Mesenchymal stem cell (in vitro differentiated cells and primary cell): ENCODE results near the gene ARID1B.

Experiments used
- DNase-seq: peaks from one replicate; pipeline ENCODE4 v3.0.0-alpha.2; 2013
- H2AFZ ChIP-seq: one replicate; pipeline ENCODE4 v1.6.1; 2013; ENCODE audit warnings: low read depth, mild to moderate bottlenecking, control low read depth, inconsistent platforms, low read length, moderate library complexity
- H2AK5ac ChIP-seq: 2 replicates; pipeline ENCODE4 v1.6.1; 2013; ENCODE audit warnings: low read length, moderate library complexity, mild to moderate bottlenecking, inconsistent platforms; ENCODE audit not compliant: severe bottlenecking
- H2BK120ac ChIP-seq: one replicate; pipeline ENCODE4 v1.6.1; 2013; ENCODE audit warnings: low read depth, mild to moderate bottlenecking, inconsistent platforms, low read length, moderate library complexity
- H2BK12ac ChIP-seq, 2 experiments: one replicate each; pipeline ENCODE4 v1.6.1; 2013; ENCODE audit warnings: inconsistent platforms in 2 of 2, low read length in 2 of 2, mild to moderate bottlenecking in 2 of 2, moderate library complexity in 2 of 2, control low read depth in 1 of 2
- H2BK15ac ChIP-seq: one replicate; pipeline ENCODE4 v1.6.1; 2013; ENCODE audit warnings: mild to moderate bottlenecking, low read depth, inconsistent platforms; ENCODE audit not compliant: poor library complexity, severe bottlenecking
- H2BK5ac ChIP-seq: 2 replicates; pipeline ENCODE4 v1.6.1; 2013; ENCODE audit warnings: low read depth, mild to moderate bottlenecking, low read length, control low read depth, inconsistent platforms; ENCODE audit not compliant: poor library complexity, severe bottlenecking
- H3K14ac ChIP-seq, 2 experiments: one replicate each; pipeline ENCODE4 v1.6.1; 2013; ENCODE audit warnings: inconsistent platforms in 2 of 2, low read length in 2 of 2, control low read depth in 1 of 2, mild to moderate bottlenecking in 1 of 2, moderate library complexity in 1 of 2
- H3K18ac ChIP-seq, 2 experiments: one replicate each; pipeline ENCODE4 v1.6.1; 2013; ENCODE audit warnings: inconsistent platforms in 2 of 2, low read length in 2 of 2, control low read depth in 1 of 2, low read depth in 1 of 2, mild to moderate bottlenecking in 1 of 2
- H3K23ac ChIP-seq, 2 experiments: one replicate each; pipeline ENCODE4 v1.6.1; 2013; ENCODE audit warnings: inconsistent platforms in 2 of 2, low read length in 2 of 2, mild to moderate bottlenecking in 2 of 2, moderate library complexity in 2 of 2, control low read depth in 1 of 2
- H3K27ac ChIP-seq: 2 replicates; pipeline ENCODE4 v1.5.1; 2013; ENCODE audit warnings: mild to moderate bottlenecking, moderate library complexity, low read length, control low read depth, inconsistent platforms; ENCODE audit not compliant: poor library complexity, severe bottlenecking
- H3K27me3 ChIP-seq, 2 experiments: 2 replicates each; pipeline versions ENCODE4 v1.6.1 to v1.7.0; 2013; ENCODE audit warnings: low read length in 2 of 2, mild to moderate bottlenecking in 2 of 2, moderate library complexity in 2 of 2, control low read depth in 1 of 2, inconsistent platforms in 1 of 2; ENCODE audit not compliant: control insufficient read depth in 1 of 2, insufficient read depth in 1 of 2
- H3K36me3 ChIP-seq, 2 experiments: 2 replicates each; pipeline versions ENCODE4 v1.6.1 to v1.7.0; 2013; ENCODE audit warnings: low read length in 2 of 2, control low read depth in 1 of 2, inconsistent platforms in 1 of 2, low read depth in 1 of 2, mild to moderate bottlenecking in 1 of 2; ENCODE audit not compliant: insufficient read depth in 2 of 2, control insufficient read depth in 1 of 2
- H3K4ac ChIP-seq, 2 experiments: one replicate each; pipeline ENCODE4 v1.6.1; 2013; ENCODE audit warnings: inconsistent platforms in 2 of 2, low read length in 2 of 2, mild to moderate bottlenecking in 2 of 2, moderate library complexity in 2 of 2, control low read depth in 1 of 2, low read depth in 1 of 2
- H3K4me1 ChIP-seq: 2 replicates; pipeline ENCODE4 v1.6.1; 2013; ENCODE audit warnings: low read depth, low read length, control low read depth; ENCODE audit not compliant: control insufficient read depth, insufficient read depth
- H3K4me2 ChIP-seq: 2 replicates; pipeline ENCODE4 v1.6.1; 2013; ENCODE audit warnings: low read length, mild to moderate bottlenecking, inconsistent platforms; ENCODE audit not compliant: poor library complexity, severe bottlenecking
- H3K4me3 ChIP-seq, 2 experiments: 2 replicates each; pipeline versions ENCODE4 v1.5.1 to v1.7.0; 2013; ENCODE audit warnings: low read length in 2 of 2, mild to moderate bottlenecking in 2 of 2, control low read depth in 1 of 2, low read depth in 1 of 2; ENCODE audit not compliant: insufficient read depth in 1 of 2
- H3K79me1 ChIP-seq: replicated peaks from 2 replicates; pipeline ENCODE4 v1.6.1; 2013; ENCODE audit warnings: mild to moderate bottlenecking, control low read depth, low read length, inconsistent platforms; ENCODE audit not compliant: poor library complexity, severe bottlenecking
- H3K9ac ChIP-seq: 2 replicates; pipeline ENCODE4 v1.7.0; 2013; ENCODE audit warnings: mild to moderate bottlenecking, low read length, moderate library complexity
- H3K9me3 ChIP-seq: 2 replicates; pipeline ENCODE4 v1.7.0; 2013; ENCODE audit warnings: mild to moderate bottlenecking, low read length; ENCODE audit not compliant: control insufficient read depth
- H4K8ac ChIP-seq: one replicate; pipeline ENCODE4 v1.6.1; 2013; ENCODE audit warnings: inconsistent platforms, mild to moderate bottlenecking, low read length, moderate library complexity
- H4K91ac ChIP-seq: one replicate; pipeline ENCODE4 v1.6.1; 2013; ENCODE audit warnings: mild to moderate bottlenecking, low read length, inconsistent platforms
- WGBS: methylation state at CpG from one replicate; pipeline ENCODE4 v1.1.7; 2013; ENCODE audit warnings: mixed read lengths; 5-methylcytosine and 5-hydroxymethylcytosine counted together

ARID1B gene

DNA sequence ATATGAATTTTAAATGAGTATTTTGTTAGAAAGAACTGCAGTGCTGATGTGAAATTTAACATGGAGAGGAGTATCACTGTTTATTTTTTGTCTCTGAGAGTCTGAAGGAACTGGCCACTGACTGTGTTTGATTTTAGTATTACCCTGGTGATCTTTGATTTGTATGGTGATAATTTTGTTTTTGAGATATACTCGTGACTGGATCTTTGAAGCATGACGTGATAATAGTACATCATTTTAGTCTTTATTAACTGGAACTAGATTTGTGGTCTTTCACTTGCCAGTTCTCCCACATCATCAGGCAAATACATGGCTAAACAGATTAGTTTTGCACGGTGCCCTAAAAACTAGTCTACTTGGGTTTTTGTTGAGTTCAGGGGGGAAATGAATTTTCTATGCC, 55.5 kb downstream of the ARID1B start:
- no peak for DNase-seq
- no peak overlapping the region for H3K14ac ChIP-seq
- H3K27ac ChIP-seq: no peak overlapping the region

DNA sequence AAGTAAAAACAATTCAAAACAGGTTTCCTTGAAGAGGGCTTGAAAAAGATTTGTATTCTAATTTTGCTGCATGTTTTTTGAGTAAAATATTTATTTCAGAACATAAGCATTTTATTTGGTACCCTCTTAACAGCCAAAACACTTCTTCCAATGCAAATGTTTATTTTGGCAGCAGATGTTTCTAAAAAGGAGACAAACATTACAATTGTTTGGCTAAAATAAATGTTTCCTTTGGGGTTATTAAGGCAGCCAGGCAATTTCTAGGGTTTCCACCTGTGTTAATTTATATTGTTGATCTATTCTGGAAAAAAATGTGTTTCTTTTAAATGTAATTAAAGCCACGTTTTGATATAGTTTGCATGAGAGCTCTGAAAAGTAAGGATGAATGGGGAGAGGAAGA, 56.6 kb downstream of the ARID1B start:
- Histone ChIP-seq H3K9me3 (no peaks in the 10 kb centered on the region), H3K4me3 (no peak overlapping the region), H3K23ac (no peak overlapping the region), H3K27ac (no peak overlapping the region), H3K36me3 (peaks cover 9 to 26% of the 10 kb centered on the region in 2 experiments), H3K4me2 (no peak overlapping the region), H2BK12ac (no peak overlapping the region), H3K9ac (peak overlapping the region; percentile 38), H2AFZ (no peak overlapping the region), H3K4ac (no peak overlapping the region), H2BK5ac (no peak overlapping the region), H3K18ac (no peak overlapping the region), H2BK15ac (no peak overlapping the region), H3K27me3 (no peaks in the 10 kb centered on the region), H3K79me1 (peaks cover 23% of the 10 kb centered on the region), H3K14ac (no peak overlapping the region), H4K91ac (no peak overlapping the region), H4K8ac (no peak overlapping the region), H2BK120ac (no peak overlapping the region), H3K4me1 (peaks cover 4% of the 10 kb centered on the region), H2AK5ac (no peak overlapping the region)
- WGBS: 77% methylated on average over 1 of the region's 1 CpG
- no peak for DNase-seq

More for the DNA sequence above, 55.5 kb downstream of the ARID1B start:
- Histone ChIP-seq H3K9me3 (no peaks in the 10 kb centered on the region), H3K27me3 (no peaks in the 10 kb centered on the region), H2BK5ac (no peak overlapping the region), H2BK12ac (no peak overlapping the region), H3K4ac (no peak overlapping the region), H3K4me2 (no peak overlapping the region), H3K79me1 (peaks cover 20% of the 10 kb centered on the region), H3K36me3 (peaks cover 7 to 23% of the 10 kb centered on the region in 2 experiments), H2AK5ac (no peak overlapping the region), H4K91ac (no peak overlapping the region), H3K4me1 (peaks cover 8% of the 10 kb centered on the region), H2BK15ac (no peak overlapping the region), H3K18ac (no peak overlapping the region), H4K8ac (no peak overlapping the region), H3K4me3 (no peak overlapping the region), H3K23ac (no peak overlapping the region), H2BK120ac (no peak overlapping the region), H2AFZ (no peak overlapping the region), H3K9ac (peak overlapping the region; percentile 38)
- 100% methylated on average over 1 of the region's 3 CpGs for WGBS

DNA sequence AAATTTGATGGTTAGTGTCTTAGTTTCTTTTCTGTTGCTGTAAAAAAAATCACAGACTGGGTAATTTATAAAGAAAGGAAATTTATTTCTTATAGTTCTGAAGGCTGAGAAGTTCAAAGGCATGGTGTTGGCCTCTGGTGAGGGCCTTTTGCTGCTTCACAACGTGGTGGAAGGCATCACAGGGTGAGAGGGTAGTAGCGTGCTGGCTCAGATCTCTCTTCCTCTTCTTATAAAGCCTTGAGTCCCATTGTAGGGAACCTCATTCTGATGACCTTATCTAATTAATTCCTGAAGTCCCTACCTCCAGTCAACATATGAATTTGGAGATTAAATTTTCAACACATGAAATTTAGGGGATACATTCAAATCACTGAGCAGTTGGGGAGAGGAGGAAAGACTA, 62.0 kb downstream of the ARID1B start:
- no peak overlapping the region for H2AFZ ChIP-seq
- H3K23ac ChIP-seq: no peak overlapping the region
- H3K4me1 ChIP-seq: peaks cover 13% of the 10 kb centered on the region
- no peak overlapping the region for H3K27ac ChIP-seq
- H3K36me3 ChIP-seq: peaks cover 6 to 15% of the 10 kb centered on the region in 2 experiments
- no peaks in the 10 kb centered on the region for H3K9me3 ChIP-seq
- no peak for DNase-seq
- peak overlapping the region in 1 of 2 experiments; percentile 58 for H3K4me3 ChIP-seq
- no peak overlapping the region for H2BK12ac ChIP-seq
- no peak overlapping the region for H2BK15ac ChIP-seq
- no peak overlapping the region for H2BK120ac ChIP-seq
- H2AK5ac ChIP-seq: no peak overlapping the region
- peaks cover 18% of the 10 kb centered on the region for H3K79me1 ChIP-seq
- no peak overlapping the region for H3K4me2 ChIP-seq
- H2BK5ac ChIP-seq: no peak overlapping the region
- H4K8ac ChIP-seq: no peak overlapping the region
- no peak overlapping the region for H3K18ac ChIP-seq
- no peak overlapping the region for H3K4ac ChIP-seq
- H4K91ac ChIP-seq: no peak overlapping the region
- peak overlapping the region; percentile 82 for H3K9ac ChIP-seq
- H3K14ac ChIP-seq: no peak overlapping the region
- 36% methylated on average over 1 of the region's 2 CpGs for WGBS
- no peaks in the 10 kb centered on the region for H3K27me3 ChIP-seq

DNA sequence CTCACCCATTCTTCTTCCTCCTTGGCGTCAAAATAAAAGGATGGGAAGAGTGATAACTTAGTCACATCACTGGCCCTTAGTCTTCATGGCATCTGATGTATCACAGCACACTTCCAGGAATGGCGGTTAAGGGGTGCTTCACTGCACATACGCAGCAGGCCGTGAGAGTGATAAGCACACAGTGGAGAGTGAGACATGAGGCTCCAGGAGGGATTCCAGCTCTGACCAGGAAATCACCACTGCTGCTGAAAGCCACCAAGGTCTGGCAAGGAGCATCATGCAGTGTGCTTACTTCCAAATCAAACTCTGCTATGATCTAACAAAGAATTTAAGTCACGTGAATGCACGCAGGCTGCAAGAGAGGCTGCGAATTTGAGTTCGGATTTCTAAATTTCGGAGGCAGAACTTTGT, 62.4 kb downstream of the ARID1B start:
- H3K4ac ChIP-seq: no peak overlapping the region
- no peak overlapping the region for H4K8ac ChIP-seq
- H2BK5ac ChIP-seq: no peak overlapping the region
- H3K18ac ChIP-seq: no peak overlapping the region
- H2AK5ac ChIP-seq: no peak overlapping the region
- peak overlapping the region in 1 of 2 experiments; percentile 58 for H3K4me3 ChIP-seq
- DNase-seq: peak; percentile 35
- H3K9me3 ChIP-seq: no peaks in the 10 kb centered on the region
- H3K27ac ChIP-seq: peak overlapping the region; percentile 76
- H2BK120ac ChIP-seq: no peak overlapping the region
- H2AFZ ChIP-seq: no peak overlapping the region
- no peak overlapping the region for H2BK15ac ChIP-seq
- H3K23ac ChIP-seq: no peak overlapping the region
- H3K36me3 ChIP-seq: peaks cover 6 to 15% of the 10 kb centered on the region in 2 experiments
- H3K9ac ChIP-seq: peak overlapping the region; percentile 82
- no peak overlapping the region for H3K4me2 ChIP-seq
- no peak overlapping the region for H3K14ac ChIP-seq
- peaks cover 17% of the 10 kb centered on the region for H3K79me1 ChIP-seq
- no peak overlapping the region for H2BK12ac ChIP-seq
- H4K91ac ChIP-seq: no peak overlapping the region
- no peaks in the 10 kb centered on the region for H3K27me3 ChIP-seq
- peaks cover 13% of the 10 kb centered on the region for H3K4me1 ChIP-seq
- WGBS: 78% methylated on average over 8 of the region's 9 CpGs
